Measurements from ENCODE around the gene LCN9.

GRCh38 chr9:135697226-135697625 is 34.1 kb downstream of the LCN9 start:
- TF ChIP-seq POLR2AphosphoS5 (IDR thresholded peaks at IDR 0.05; ENCODE audit: low read depth, low read length) (no peak), JUN (CRISPR knock-in tag; IDR thresholded peaks at IDR 0.05) (no peak), RARG (CRISPR knock-in tag; IDR thresholded peaks at IDR 0.05; ENCODE audit: low read depth) (no peak), CTCF (CRISPR knock-in tag; IDR thresholded peaks at IDR 0.05) (no peak), IRF9 (CRISPR knock-in tag; IDR thresholded peaks at IDR 0.05; ENCODE audit: borderline replicate concordance) (no peak), ZNF569 (CRISPR knock-in tag; IDR thresholded peaks at IDR 0.05; ENCODE audit: borderline replicate concordance) (no peak), MAX (IDR thresholded peaks at IDR 0.05) (no peak)
